Stimulated activated CD8-positive, alpha-beta memory T cell treated with anti-CD3 and anti-CD28 coated beads, Interleukin-4, amount 100 ng/mL, for 1 hour (primary cell): ENCODE results near the gene RLBP1.
"Not testable (repeated sequence)": the region's sequence is repeated elsewhere in the genome, so short reads cannot be mapped to it uniquely, and the experiment has no call there.

Experiments used
- DNase-seq, 2 donors: peaks; one replicate each; pipeline ENCODE4 v3.0.0-alpha.2; 2020; ENCODE audit warnings: low read depth in 2 of 2, low spot score in 1 of 2

RLBP1 gene

DNA sequence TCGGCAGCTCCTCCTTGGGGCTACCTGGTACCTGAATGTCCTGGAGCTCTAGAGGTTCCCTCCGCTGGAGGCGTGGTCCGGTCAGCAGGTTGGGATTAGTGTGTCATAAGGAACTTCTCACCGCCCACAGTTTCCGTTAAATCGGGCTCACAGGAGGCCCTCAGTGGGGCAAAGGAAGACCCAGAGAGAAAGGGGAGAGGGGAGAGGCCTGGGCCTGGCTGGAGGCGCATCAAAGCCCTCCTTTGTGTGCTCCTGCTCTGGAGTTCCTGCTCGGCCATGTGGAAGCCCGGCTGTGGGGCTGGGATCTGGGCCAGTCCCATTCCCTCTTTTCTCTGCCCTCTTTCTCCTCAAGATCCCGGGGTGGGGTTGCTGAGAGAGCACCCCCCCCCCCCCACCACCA lies at the start of gene RLBP1:
TSS of gene RLBP1 (minus strand) at position 37 of the 400 bp plus-strand sequence. CDS start 2,604 bp downstream, outside the sequence.
- no peak for DNase-seq

DNA sequence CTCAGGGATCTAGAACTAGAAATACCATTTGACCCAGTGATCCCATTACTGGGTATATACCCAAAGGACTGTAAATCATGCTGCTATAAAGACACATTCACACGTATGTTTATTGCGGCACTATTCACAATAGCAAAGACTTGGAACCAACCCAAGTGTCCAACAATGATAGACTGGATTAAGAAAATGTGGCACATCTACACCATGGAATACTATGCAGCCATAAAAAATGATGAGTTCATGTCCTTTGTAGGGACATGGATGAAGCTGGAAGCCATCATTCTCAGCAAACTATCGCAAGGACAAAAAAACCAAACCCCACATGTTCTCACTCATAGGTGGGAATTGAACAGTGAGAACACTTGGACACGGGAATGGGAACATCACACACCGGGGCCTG lies 28.8 kb upstream of the RLBP1 start:
- not testable (repeated sequence) for DNase-seq

DNA sequence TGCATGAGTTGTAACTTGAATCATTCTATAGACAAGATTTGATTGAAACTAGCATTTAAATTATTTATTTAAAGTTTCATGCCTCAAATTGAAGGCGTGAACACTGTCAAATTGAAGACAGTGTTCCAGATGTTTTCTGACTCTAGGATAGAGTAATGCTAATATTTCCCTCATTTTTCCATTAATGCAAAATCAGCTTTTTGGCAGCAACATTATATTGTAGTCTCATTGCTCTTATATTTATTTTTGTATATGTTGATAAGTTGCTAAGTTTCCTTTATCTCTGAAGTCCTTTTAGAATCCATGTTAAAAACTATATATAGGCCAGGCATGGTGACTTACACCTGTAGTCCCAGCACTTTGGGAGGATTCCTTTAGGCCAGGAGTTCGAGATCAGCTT lies 27.2 kb upstream of the RLBP1 start:
- DNase-seq = no peak

DNA sequence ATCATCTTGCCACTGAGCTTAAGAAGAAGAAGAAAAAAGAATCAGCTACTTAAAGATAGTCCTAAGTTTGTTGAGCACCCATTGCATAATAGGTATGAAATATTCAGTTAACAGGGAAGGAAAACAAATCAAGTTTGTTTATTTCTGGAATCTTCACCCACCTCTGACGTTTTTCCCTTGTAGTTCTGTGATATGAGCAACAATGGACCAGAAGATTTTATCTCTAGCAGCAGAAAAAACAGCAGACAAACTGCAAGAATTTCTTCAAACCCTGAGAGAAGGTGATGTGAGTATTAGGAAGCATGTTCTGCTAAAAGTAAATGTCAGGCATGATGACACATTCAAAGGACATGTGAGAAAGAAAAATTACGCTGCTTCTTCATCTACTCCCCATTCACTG lies 26.1 kb upstream of the RLBP1 start:
- DNase-seq = no peak

DNA sequence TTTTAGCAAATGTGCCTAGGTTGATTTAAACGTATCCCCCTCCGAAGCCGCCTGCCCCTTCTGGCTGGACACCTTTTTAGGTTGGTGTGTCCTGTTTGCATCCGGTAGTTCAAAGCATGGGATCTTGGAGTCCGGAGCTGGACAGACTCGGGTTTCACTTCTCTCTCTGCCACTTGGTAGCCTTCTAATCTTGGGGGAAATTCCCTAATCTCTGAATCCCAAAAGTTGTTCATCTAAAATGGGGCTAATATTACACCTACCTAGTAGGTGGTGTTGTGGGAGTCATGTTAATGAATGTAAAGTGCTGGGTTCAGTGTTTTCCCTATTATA lies 23.2 kb upstream of the RLBP1 start:
- no peak for DNase-seq

DNA sequence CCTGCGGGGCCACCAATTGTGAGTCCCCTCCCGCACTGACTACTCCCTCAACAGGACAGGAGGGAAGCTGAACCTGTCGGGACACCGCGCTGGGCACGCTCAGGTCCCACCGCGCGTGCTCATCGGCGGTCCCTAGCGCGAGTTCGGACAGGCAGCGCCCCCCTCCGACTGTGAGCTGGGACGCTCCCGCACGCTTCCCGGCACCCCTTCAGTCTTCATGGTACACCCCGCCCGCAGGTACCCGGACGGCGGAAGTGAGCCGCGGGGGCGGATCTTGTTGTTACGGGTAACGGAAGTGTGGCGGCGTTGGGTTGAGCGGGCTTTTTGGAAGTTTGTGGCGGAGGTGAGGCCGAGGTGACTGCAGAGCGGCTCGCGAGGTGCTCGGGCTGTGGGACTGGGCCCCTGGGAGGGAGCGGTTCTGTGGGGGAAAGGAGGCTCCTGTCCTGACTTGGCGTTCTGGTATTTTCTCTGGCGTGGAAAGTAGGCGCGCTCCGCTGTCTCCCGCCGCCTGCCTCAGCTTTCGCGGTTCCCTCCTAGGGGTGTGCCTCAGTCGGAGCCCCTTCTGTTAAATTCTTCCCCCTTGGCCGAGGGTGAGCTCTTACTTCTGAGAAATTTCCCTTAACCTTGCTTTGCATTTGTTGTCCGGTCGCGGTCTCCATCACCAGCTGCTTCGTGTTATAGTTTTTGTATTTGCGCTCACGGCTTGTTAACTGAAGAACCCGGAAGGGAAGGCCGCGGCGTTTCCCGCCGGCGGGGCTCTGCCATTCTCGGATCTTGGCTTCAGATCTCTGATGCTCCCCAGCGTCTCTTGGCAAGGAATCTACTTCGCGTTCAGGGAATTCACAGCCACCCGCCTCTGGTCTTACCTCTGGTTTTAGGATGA lies 22.6 kb upstream of the RLBP1 start, which contains the start of gene FANCI:
TSS of gene FANCI (plus strand) at position 289 of the 883 bp plus-strand sequence. CDS start 3,669 bp downstream, outside the sequence.
- peak; percentile 93 for DNase-seq

DNA sequence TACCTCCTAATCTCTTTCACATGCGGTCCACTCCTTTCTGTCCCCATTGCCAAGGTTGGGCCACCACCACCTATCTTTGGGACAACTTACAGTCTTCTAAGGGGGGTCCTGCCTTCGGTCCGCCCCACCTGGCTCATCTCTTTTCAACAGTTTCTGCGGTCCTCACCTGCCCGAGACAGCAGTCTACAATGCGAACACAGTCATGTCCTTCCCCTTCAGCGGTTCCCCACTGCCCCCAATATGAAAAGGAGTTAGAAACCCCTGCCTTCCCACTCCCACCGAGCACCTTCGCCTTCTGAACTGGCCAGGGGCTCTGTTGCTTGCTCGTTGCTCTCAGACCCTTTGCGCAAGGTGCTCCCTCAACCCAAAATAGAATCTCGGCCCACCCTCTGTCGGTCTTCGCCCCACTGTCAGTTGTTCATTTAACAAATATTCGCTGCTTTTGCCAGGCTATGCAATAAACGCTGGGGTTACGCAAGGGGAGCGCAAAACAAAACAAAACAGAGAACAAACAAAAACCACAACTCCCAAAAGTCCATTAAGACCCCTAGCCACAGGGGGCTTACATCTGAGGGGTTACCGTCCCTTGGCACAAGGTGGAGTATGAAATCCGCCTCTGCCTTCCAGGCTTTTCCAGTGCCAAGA lies 21.8 kb upstream of the RLBP1 start:
- DNase-seq = no peak

DNA sequence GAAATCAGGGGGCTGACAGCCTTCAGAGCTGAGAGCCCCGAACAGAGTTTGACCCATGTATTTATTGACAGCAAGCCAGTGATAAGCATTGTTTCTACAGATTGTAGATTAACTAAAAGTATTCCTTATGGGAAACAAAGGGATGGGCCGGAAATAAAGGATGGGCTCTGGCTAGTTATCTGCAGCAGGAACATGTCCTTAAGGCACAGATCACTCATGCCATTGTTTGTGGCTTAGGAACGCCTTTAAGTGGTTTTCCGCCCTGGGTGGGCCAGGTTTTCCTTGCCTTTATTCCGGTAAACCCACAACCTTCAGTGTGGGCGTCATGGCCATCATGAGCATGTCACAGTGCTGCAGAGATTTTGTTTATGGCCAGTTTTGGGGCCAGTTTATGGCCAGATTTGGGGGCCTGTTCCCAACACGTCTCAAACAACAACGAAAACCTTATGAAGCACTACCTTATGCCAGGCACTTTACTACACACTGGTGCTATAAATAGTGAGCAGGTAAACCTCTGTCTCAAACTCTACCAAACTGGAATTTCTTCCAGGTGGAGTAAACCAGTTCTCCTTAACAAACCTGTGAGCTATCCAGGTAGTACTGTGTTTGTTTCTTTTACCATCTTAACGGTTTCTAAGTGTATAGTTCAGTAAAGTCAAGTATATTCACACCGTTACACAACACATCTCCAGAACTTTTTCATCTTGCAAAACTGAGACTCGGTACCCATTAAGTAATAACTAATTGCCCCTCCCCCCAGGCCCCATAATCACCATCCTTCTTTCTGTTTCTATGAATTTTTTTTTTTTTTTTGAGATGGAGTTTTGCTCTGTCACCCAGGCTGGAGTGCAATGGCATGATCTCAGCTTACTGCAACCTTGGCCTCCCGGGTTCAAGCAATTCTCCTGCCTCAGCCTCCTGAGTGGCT lies 18.8 kb upstream of the RLBP1 start:
- DNase-seq = not testable (repeated sequence)

DNA sequence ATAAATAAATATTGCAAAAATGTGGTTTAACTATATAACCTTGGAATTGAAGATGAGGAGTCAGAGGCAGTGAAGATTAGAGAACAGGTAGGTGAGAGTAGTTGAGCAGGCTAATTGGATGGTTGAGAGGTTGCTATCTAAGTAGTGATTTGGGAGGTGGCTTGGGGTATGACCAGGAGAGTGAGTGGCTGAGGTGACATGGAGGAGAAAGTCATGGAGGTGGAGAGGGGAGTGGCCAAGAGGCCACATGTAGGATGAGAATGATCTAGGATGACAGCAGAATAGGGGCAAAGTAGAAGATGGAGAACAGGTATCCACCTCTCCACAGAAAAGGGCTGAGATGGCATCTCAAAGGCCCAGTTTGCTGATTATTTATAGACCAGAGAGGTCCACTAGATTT lies 10.5 kb upstream of the RLBP1 start:
- no peak for DNase-seq

DNA sequence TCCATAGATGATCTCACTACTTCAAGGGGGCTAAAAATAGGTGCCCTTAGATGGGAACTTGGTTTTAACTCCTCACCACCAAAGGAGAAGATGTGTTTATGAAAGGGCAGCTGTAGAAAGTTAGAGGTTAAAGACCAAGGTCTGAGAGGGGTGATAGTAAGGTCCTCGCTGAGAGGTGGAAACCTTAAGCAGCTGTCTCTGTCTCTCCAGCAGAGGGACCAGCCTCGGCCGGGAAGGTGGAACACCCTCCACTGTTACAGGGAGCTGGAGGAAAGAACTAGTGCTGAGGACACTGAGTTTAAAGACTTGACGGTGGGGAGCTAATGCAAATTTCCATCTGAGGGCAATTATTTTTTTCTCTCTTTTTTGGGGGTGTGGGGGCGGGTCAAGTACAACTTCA lies 8.9 kb upstream of the RLBP1 start:
- no peak for DNase-seq

DNA sequence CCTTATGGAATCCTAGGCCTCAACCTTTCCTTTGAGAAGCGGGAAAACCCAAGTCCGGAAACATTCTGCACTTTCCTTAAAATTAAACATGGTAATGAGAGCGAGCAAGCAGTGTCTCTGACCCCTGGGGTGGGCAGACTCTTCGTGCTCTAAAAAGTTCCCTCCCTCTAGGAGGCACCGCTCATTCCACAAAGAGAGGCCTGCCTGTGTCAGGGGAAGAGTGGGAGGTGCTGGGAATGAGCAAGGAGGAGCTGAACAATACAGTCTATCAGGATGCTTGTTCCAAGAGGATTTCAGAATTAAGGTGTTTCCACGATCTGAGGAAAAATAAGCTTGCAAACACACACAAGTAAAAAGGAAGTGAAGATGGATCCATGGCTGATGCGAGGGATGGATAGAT lies 6.0 kb upstream of the RLBP1 start:
- no peak for DNase-seq

DNA sequence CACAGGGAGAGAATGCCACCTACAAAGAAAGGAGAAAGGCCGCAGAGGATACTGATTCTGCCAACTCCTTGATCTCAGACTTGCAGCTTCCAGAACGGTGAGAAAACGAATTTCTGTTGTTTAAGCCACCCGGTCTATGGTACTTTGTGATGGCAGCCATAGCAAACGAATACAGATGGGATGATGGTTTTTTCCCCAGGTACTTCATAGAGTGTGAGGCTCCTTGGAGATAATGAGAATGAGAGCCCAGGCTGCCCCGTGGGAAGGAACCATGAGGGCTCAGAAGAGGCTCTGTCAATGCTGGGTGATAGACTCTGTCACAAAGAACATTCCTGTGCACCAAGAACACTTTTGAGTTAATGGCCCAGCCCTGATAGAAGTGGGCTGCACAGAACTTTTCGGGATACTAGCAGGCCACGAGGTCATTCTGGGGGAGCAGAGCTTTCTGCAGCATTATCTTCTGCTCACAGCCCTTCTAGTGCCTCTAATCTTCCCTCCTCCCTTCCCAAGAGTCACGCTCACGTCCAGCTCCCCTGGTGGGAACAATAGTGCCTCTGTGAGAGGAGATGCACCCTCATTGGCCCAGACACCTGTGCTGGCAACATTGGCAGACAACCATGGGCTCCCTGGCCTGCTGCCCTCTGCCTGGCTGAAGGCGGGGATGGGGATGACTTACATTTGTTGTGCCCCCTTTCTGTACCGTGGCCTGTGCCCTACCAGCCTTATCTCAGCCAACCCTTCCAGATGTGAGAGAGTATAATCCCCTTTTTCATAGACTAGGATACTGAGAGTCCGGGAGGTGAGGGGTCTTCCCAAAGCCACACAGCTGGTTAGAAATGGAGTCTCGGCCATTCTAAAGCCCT lies 5.2 kb upstream of the RLBP1 start:
- no peak for DNase-seq

DNA sequence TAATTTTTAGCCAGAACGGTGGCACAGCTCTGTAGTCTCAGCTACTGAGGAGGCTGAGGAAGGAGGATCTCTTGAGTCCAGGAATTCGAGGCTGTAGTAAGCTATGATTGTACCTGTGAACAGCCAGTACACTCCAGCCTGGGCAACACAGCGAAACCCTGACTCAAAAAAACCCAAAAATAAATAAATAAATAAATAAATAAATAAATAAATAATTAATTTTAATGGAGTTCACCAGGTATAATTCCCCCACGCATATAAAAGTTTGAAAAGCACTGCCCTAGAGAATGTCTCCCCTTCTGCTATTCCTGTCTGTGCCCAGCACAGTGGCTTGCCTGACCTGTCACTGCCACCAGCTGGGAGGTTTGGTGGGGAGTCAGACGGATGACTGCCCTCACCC lies 4.2 kb upstream of the RLBP1 start:
- DNase-seq = no peak

DNA sequence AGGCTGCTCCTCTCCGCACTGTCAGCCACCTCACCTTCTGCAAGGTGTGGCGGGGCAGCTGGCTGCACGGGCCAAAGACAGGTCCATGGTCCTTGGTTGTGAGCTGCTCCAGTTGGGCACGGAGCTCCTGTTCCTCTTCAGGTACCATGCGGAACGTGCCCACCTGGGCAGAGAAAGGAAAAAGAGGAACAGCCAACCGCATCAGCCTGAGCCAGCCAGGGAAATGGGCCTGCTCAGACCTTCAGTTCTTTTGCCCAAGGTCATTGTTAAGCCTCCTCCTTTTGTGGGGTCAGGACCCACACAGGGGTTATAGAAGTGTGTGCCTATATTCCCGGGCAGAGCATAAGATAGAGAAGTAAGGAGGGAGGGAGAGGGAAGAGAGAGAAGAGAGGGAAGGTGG lies 2.8 kb downstream of the RLBP1 start:
- DNase-seq = no peak

DNA sequence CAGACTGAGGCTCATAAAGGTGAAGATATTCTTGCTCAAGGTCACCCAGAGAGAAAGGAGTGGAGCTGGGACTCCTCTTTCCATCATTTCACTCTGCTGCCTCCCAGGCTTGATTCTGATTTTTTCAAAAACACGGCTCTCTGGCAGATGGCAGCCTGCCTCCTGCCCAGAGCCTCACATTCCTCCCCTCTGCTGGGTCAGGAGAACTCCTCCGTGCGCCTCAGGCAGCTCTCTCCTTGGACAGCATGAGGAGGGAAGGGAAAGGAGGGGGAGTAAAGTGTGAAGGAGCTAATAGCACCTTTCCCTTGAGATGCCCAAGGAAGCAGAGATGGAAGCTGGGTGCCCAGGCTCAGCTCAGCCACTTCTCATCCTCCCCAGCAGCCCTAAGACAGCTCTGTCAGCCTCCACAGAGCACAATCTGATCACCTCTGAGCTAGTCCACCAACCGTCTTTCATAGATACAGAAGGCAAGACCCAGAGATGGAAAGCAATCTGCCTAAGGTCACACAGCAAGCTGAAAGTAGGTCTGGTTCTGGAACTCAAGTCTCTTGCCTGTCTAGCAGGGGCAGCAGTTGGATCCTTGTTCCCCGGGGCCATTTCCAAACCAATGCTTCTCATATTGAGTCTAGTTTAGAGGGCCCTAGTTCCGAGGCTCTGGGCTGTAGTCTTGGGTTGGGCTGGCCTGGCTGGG lies 3.5 kb downstream of the RLBP1 start:
- no peak for DNase-seq

DNA sequence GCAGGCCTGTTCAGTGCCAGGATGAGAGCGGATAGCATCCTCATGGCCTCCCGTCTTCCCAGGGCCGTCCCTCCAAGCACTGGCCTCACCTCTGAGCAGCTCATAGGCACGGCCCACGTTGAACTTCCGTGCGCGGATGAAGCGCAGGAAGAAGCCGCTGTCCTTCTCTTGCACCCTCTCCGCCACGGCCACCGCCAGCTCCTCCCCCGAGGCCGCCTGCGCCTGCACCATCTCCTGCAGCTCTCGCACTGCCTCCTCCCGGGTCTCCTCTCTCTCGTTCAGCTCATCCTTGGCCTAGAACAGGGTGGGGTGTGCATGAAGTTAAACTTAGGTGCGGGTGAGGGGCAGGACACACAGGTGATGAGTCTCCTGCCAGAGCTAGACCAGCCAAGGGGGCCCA lies 4.3 kb downstream of the RLBP1 start:
- DNase-seq = no peak

DNA sequence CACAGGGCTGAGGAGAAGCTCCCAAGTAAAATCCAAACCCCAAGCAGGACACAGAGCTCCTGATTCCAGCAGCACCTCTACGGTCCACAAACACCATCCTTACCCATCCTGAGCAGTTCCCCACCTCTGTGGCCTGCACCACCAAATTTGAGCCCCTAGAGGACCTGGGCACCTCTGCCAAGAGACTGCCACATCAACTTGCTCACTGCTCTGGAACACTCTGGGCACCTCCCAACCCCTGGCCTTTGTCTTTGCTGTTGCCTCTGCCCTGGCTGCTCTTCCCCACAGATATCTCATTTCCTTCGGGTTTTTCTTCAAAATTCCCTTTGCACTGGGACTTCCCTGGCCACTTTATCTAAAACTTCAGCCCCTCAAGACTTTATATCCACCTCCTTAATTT lies 5.8 kb downstream of the RLBP1 start:
- DNase-seq = no peak

DNA sequence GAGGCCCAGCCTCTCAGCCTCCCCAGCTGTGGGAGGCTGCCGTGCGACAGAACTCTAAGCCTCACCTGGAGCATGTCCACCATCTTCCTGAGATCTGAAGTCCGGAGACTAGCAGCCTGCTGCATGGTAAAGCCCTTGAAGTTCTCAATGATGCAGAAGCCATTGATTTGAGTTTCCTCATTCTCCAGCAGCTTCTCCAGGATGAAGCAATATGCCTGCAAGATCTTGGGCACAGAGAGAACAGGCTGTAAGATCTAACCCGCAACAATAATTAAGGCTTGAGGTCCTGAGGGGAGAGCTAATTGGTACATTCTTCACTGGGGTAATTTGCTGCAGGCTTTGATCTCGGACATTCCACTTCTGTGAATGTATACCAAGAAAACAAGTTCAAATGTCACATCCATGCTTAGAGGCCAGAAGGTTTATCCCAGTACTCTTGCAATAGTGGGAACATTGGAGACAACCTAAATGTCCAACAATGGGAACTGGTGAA lies 9.7 kb downstream of the RLBP1 start:
- DNase-seq = no peak

DNA sequence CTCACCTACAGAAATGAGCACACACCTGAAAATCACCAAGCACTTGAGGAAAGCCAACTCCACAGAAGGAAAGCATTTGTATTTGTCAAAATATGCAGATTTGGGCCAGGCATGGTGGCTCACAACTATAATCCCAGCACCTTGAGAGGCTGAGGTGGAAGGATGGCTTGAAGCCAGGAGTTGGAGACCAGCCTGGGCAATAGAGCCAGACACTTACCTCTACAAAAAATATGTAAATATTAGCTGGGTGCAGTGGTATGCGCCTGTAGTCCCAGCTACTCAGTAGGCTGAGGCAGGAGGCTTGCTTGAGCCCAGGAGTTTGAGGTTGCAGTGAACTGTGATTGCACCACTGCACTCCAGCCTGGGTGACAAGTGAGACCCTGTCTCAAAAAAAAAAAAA lies 12.3 kb downstream of the RLBP1 start:
- DNase-seq = no peak

DNA sequence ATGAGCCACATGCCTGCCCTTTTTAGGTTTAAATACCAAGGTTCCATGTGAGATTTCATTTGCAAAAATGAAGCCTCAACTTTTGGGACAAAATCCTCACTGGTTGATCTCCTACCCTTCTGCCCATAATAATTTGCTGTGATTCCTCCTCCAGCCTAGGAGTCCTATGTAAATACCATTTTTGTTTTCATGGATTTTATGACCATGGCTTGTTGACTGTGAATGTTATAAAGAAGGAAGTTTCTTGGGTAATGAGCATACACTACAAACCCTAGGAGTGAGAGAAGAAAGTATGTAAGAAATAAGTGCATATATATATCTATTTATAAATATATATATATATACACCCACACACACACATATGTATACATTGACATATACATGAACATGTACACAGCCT lies 13.1 kb downstream of the RLBP1 start:
- DNase-seq = no peak
